Stimulated activated CD4-positive, alpha-beta T cell treated with anti-CD3 and anti-CD28 coated beads, Interleukin-12 subunit alpha, Interleukin-12 subunit beta, amount 100 ng/mL, for 24 hours (primary cell): ENCODE measurements around the gene CHRNA9.
"Not testable (repeated sequence)": the region's sequence is repeated elsewhere in the genome, so short reads cannot be mapped to it uniquely, and the experiment has no call there.

Experiments
- DNase-seq, 2 experiments: peaks; one replicate each; pipeline ENCODE4 v3.0.0-alpha.2; 2020; ENCODE audit warnings: low read depth in 2 of 2

Gene CHRNA9

DNA sequence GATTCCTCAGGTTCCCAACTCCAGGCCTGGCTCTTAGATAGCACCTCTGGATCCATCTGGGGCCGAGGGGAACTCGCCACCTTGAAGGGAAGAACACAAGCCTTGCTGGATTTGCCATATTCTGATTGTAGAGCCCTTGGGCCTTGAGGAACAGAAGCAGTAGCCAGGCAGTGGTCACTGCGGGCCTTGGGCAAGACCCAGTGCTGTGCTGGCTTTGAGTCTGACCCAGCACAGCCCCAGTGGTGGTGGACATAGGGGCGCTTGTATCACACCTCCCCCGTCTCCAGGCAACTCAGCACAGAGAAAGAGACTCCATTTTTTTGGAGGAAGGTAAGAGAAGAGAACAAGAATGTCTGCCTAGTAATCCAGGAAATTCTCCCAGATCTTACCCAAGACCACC, 45.5 kb downstream of the CHRNA9 start:
- DNase-seq, result no peak

- DNase-seq, result no peak
Measured at GRCh38 chr4:40388239-40388638, 53.1 kb downstream of the CHRNA9 start.

- no peak for DNase-seq
Measured at GRCh38 chr4:40389986-40390385, 54.9 kb downstream of the CHRNA9 start.

- not testable (repeated sequence) for DNase-seq
Measured at GRCh38 chr4:40392241-40392640, 57.1 kb downstream of the CHRNA9 start.

- DNase-seq, result no peak
Measured at GRCh38 chr4:40394236-40394635, 59.1 kb downstream of the CHRNA9 start.

DNA sequence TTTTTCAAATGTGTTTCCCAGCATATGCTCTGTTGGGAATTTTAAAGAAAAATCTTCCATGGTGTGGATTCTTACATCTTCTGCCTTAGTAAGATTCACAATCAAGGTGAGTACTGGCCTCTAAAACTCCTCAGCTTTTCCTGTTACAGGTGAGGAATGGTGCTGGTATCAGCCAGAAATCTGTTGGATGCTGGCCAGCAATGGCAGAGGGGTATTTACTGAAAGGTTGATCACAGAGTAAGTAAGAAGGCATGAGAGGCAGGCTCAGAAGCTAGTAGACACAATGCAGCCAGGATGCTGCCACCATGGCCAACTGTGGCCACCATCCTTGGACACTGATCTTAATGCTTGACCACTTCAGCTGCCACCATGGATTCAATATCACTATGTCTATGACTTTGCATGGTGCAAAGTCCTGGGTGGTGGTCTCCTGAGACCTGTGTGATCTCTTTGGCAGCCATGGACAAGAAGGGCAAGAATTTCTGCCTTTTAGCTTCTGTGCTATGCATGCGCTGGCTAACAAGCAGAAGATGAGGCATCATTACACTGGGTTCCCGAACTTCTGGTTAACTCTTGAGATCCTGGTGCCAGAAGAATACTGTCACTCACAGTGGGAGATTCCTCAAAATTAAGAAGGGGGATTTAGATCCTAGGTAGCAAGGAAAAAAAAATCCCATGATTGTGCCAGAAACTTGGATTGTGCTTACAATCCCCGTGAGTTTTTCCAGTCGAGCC, 60.2 kb downstream of the CHRNA9 start:
- DNase-seq, result no peak

DNA sequence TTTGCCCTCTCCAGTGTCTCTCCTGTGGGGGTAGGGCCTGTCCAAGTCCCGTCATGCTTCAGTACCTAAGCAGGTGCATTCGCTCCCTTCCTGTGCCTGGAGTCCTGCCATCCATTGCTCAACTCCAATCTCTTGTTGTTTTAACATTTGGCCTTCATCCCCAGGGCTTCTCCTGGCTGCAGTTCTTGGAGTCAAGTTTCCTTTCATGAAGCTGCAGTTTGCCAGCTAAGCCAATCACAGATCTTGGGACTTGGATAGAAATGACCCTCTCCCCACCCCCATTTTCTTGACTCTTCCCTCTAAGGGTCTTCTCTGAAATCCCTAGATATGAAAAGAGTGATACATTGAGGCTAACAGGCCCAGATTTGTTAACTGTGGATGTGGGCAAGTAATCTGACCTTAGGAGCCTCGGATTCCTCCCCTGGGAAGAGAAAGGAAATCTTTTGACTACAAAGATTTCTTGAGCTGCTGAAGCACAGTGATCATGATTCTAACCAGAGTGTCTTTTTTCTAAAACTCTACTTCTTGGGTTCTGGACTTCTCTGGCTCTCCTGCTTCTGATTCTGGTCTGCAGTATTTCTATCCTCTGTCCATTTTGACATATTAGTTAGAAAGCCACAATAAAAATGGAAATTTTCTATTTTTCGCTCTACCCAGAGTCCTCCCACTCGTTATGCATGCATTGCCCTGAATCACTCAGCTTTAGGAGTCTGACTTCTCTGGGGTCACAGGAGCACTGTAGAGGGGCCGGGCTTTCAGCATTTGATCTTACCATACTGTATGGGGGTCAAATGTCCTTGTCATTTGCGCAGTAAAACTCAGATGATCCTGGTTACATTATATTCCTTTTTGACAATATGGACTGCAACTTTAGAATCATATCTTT, 61.0 kb downstream of the CHRNA9 start:
- DNase-seq, result no peak

DNA sequence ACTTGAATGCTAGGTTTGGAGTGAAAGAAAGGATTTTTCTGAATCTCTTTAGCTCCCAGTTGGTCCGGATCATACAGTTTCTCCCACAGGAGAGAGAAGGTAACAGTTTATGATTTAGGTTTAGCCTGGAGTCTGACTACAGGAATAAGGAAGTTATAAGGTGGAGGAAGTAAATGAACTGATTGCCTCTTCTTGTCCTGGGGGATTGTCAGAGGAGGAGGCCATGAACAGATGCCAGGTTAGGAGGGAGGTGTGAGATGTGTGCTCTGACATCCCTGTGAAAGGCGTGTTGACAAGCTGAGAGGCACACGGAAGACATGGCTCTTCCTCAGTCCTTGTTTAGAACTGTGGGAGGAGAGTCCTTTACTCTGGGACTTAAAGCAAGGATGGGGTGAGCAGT, 64.4 kb downstream of the CHRNA9 start:
- no peak for DNase-seq

DNA sequence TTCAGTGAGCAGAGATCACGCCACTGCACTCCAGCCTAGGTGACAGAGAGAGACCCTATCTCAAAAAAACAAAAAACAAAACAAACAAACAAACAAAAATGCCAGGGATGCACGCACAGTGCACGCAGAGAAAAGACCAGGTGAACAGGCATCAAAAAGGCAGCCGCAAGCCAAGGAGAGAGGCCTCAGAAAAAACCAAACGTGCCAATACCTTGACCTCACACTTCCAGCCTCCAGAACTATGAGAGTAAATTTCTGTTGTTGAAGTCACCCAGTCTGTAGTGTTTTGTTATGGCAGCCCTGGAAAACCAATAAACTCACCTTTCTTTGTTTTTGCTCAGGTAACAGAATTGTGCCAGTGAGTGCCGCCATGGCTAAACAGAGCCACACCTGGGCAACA, 66.0 kb downstream of the CHRNA9 start:
- DNase-seq, result no peak

- no peak for DNase-seq
Measured at GRCh38 chr4:40401631-40402030, 66.5 kb downstream of the CHRNA9 start.

GRCh38 chr4:40402556-40402955, 67.4 kb downstream of the CHRNA9 start:
- DNase-seq, result no peak

GRCh38 chr4:40403081-40403480, 67.9 kb downstream of the CHRNA9 start:
- DNase-seq, result no peak
